Non-pigmented ciliary epithelial cell (primary cell): Measurements from ENCODE around the gene MOV10.

Experiments used
- DNase-seq: peaks from one replicate; pipeline ENCODE4 v3.0.0-alpha.2; 2010; ENCODE audit warnings: low read depth

The MOV10 gene

GRCh38 chr1:112698366-112699310 is 24.2 kb downstream of the MOV10 start:
- no peak for DNase-seq

- no peak for DNase-seq
Measured at GRCh38 chr1:112699425-112700144, 25.1 kb downstream of the MOV10 start.

GRCh38 chr1:112700290-112701226 is 26.1 kb downstream of the MOV10 start:
- DNase-seq, result peak; percentile 92

GRCh38 chr1:112701227-112702066 is 27.0 kb downstream of the MOV10 start:
- no peak for DNase-seq

- DNase-seq, result no peak
Measured at GRCh38 chr1:112702067-112702395, 27.6 kb downstream of the MOV10 start.

GRCh38 chr1:112702420-112703261 is 28.2 kb downstream of the MOV10 start:
- DNase-seq, result no peak

- no peak for DNase-seq
Measured at GRCh38 chr1:112703706-112704105, 29.2 kb downstream of the MOV10 start.

- no peak for DNase-seq
Measured at GRCh38 chr1:112704391-112704933, 30.0 kb downstream of the MOV10 start.

- DNase-seq, result peak; percentile 90
Measured at GRCh38 chr1:112704934-112705627, 30.6 kb downstream of the MOV10 start.

- DNase-seq, result no peak
Measured at GRCh38 chr1:112706505-112707220, 32.2 kb downstream of the MOV10 start, which contains the start of gene RHOC. Gene RHOC (minus strand): TSS chr1:112707127. CDS start chr1:112703799, 3,328 bp downstream.

GRCh38 chr1:112707221-112708001 is 33.0 kb downstream of the MOV10 start:
- peak; percentile 47 for DNase-seq

- no peak for DNase-seq
Measured at GRCh38 chr1:112708002-112708448, 33.6 kb downstream of the MOV10 start.

GRCh38 chr1:112708489-112708888 is 34.0 kb downstream of the MOV10 start:
- DNase-seq, result no peak

- DNase-seq, result no peak
Measured at GRCh38 chr1:112710159-112710558, 35.7 kb downstream of the MOV10 start.

GRCh38 chr1:112710586-112710985 is 36.1 kb downstream of the MOV10 start:
- DNase-seq, result no peak

- DNase-seq, result no peak
Measured at GRCh38 chr1:112711041-112711440, 36.6 kb downstream of the MOV10 start.

GRCh38 chr1:112711670-112712069 is 37.2 kb downstream of the MOV10 start:
- no peak for DNase-seq

- DNase-seq, result no peak
Measured at GRCh38 chr1:112712191-112712590, 37.7 kb downstream of the MOV10 start.
